ENCODE results near the gene GARIN5A.
A peak's percentile ranks its signal among the peaks of the same experiment; 100 is the strongest.

Gene GARIN5A

DNA sequence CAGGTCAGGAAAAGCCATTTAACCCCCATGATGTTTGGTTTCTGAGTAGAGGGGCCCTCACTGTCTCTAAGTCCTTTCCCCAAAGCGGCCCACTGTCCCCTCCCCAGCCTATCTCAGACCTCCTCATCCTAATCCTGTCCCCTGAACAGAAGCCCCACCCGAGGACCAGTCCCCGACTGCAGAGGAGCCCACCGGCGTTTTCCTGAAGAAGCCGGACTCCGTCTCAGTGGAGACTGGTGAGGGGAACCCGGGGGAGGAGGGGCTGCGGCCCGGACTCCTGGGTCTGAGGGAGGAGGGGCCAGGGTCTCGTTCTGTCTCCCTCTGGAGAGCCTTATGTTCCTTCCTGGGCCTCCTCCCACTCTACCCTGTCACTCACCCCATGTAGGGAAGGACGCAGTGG is 41.0 kb downstream of the GARIN5A start:
- TF ChIP-seq, protein P1, sequence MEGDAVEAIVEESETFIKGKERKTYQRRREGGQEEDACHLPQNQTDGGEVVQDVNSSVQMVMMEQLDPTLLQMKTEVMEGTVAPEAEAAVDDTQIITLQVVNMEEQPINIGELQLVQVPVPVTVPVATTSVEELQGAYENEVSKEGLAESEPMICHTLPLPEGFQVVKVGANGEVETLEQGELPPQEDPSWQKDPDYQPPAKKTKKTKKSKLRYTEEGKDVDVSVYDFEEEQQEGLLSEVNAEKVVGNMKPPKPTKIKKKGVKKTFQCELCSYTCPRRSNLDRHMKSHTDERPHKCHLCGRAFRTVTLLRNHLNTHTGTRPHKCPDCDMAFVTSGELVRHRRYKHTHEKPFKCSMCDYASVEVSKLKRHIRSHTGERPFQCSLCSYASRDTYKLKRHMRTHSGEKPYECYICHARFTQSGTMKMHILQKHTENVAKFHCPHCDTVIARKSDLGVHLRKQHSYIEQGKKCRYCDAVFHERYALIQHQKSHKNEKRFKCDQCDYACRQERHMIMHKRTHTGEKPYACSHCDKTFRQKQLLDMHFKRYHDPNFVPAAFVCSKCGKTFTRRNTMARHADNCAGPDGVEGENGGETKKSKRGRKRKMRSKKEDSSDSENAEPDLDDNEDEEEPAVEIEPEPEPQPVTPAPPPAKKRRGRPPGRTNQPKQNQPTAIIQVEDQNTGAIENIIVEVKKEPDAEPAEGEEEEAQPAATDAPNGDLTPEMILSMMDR (IDR thresholded peaks at IDR 0.05; ENCODE audit: low read depth, low read length): no peak
- in situ Hi-C loops (cut with HindIII; ENCODE audit: low sequenced_read_pairs): no loop called here
- H3K4me3 ChIP-seq (ENCODE audit: low read depth, low read length): no peak overlapping the region
- DNase-seq (ENCODE audit: low read depth, low spot score): no peak

DNA sequence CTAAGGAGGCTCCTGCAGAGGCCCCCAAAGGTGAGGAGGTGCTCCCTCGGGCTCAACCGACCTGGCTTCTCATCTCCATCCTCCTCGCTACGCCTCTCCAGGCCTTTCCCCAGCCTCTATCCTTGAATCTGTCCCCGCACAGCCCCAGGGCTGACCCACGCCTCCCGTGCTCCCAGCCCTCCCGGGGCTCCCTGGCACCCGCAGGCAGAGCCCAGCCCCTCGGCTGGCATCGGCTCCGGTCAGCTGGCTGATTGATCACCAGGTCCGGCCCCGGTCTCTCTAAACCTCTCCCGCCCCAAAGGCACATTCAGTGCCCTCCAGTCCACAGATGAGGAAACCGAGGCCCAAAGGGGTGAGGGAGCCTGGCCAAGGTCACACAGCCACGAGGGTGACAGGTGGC is 41.4 kb downstream of the GARIN5A start:
- DNase-seq (ENCODE audit: low read depth, low spot score): no peak
- in situ Hi-C loops (cut with HindIII; ENCODE audit: low sequenced_read_pairs): no loop called here
- H3K4me3 ChIP-seq (ENCODE audit: low read depth, low read length): no peak overlapping the region
- TF ChIP-seq, protein P1 (IDR thresholded peaks at IDR 0.05; ENCODE audit: low read depth, low read length): no peak

DNA sequence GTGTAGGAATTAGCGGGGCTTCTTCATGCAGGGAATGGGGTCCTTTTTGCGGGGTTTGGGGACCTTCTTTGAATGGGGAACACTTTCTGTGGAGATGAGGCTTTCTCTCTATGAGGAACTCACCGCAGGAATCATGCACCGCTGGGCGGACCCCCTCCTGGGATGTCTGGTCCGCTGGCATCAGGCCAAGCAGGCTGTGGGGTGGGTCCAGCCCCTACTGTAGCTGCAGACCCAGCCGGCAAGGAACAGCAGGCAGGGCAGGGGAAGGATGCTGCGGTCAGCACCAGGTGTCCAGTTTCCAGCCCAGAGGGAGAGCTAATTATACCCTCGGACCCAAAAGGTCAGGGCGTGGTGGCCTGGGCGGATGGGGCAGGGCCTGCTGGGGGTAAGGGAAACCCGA is 42.1 kb downstream of the GARIN5A start:
- TF ChIP-seq, protein P1 (IDR thresholded peaks at IDR 0.05; ENCODE audit: low read depth, low read length): no peak
- no peak overlapping the region for H3K4me3 ChIP-seq (ENCODE audit: low read depth, low read length)
- no peak for DNase-seq (ENCODE audit: low read depth, low spot score)
- in situ Hi-C loops (cut with HindIII; ENCODE audit: low sequenced_read_pairs): no loop called here

DNA sequence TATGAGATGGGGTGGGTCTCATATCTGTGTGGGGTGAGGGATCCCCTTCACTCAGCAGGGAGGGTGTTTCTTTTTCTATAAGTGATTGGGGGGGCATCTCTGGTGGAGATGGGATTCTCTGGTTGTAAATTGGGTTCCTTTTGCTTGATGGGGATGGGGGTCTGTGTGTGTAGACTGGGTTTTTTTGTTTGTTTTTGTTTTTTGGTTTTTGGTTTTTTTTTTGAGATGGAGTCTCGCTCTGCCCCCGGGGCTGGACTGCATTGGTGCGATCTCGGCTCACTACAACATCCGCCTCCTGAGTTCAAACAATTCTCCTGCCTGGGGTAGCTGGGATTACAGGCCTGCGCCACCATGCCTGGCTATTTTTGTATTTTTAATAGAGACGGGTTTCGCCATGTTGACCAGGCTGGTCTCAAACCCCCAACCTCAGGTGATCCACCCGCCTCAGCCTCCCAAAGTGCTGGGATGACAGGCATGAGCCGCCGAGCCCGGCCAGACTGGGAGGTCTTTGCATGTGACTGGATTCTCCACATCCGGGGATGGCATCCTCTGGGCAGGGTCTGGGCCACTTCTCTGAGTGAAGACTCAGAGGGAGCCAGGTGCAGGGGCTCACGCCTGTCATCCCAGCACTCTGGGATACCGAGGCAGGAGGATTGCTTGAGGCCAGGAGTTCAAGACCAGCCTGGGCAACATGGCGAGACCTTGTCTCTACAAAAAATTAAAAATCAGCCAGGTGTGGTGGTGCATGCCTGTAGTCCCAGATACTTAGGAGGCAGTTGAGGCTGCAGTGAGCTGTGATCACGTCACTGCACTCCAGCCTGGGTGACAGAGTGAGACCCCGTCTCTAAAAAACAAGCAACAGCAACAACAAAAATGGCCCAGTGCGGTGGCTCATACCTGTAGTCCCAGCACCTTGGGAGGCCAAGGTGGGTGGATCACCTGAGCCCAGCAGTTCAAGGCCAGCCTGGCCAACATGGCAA is 43.2 kb downstream of the GARIN5A start:
- no peak overlapping the region for H3K4me3 ChIP-seq (ENCODE audit: low read depth, low read length)
- TF ChIP-seq, protein P1 (IDR thresholded peaks at IDR 0.05; ENCODE audit: low read depth, low read length): no peak
- in situ Hi-C loops (cut with HindIII; ENCODE audit: low sequenced_read_pairs): no loop called here
- DNase-seq (ENCODE audit: low read depth, low spot score): no peak

DNA sequence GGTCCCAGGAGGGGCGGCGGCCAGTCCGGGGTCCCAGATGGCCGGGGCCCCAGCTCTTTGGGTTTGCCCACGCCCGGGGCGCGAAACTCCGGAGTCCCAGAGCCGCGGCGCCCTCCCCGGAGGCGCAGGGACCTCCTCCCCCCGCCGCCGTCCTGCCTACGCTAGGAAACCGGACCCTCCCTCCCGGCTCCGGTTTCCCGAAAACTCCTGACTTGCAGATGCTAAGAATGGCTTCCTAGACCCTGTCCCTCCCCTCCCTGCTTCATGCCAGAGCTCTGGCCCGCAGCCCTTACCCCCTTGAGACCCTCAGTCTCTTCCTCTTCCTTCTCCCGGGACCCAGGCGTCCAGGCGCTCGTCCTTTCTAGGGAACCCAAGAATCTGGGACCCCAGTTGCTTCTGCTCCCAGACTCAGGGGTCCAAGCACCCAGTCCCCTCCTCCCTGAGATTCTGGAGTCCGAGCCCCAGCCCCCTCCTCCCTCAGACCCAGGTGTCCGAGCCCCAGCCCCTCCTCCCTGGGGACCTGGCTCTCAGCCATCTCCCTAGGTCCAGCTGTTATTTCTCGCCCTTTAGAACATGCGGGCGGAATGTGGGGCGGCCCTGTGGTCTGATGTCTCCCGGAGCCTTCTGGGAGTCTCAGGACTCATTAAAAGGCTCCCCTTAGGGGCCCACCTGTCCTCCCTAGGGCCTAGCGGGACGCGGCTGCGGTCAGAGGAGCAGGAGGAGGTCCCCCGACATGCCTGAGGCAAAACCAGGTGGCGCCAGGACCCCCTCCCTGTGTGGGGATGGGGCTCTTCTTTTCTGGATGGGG is 44.2 kb downstream of the GARIN5A start, which contains the start of gene MYBPC2:
MYBPC2 (plus strand) TSS at position 672 of the 808 bp plus-strand sequence; CDS start at position 734, 62 bp downstream.
- in situ Hi-C loops (cut with HindIII; ENCODE audit: low sequenced_read_pairs): no loop called here

More for the DNA sequence above, 44.2 kb downstream of the GARIN5A start, which contains the start of gene MYBPC2:
- TF ChIP-seq, protein P1 (IDR thresholded peaks at IDR 0.05; ENCODE audit: low read depth, low read length): no peak
- DNase-seq (ENCODE audit: low read depth, low spot score): peak; percentile 10
- peak within 1 kb of the TSS; percentile 49 for H3K4me3 ChIP-seq (ENCODE audit: low read depth, low read length)

Measured in astrocyte of the spinal cord (primary cell).